Stimulated activated CD4-positive, alpha-beta T cell treated with anti-CD3 and anti-CD28 coated beads, Interleukin-4, amount 100 ng/mL, for 1 hour (primary cell): ENCODE data around the gene SLC26A5.
"Not testable (repeated sequence)": the region's sequence is repeated elsewhere in the genome, so short reads cannot be mapped to it uniquely, and the experiment has no call there.

ENCODE experiments used
- DNase-seq: peaks from one replicate; pipeline ENCODE4 v3.0.0-alpha.2; 2020

The SLC26A5 gene

DNA sequence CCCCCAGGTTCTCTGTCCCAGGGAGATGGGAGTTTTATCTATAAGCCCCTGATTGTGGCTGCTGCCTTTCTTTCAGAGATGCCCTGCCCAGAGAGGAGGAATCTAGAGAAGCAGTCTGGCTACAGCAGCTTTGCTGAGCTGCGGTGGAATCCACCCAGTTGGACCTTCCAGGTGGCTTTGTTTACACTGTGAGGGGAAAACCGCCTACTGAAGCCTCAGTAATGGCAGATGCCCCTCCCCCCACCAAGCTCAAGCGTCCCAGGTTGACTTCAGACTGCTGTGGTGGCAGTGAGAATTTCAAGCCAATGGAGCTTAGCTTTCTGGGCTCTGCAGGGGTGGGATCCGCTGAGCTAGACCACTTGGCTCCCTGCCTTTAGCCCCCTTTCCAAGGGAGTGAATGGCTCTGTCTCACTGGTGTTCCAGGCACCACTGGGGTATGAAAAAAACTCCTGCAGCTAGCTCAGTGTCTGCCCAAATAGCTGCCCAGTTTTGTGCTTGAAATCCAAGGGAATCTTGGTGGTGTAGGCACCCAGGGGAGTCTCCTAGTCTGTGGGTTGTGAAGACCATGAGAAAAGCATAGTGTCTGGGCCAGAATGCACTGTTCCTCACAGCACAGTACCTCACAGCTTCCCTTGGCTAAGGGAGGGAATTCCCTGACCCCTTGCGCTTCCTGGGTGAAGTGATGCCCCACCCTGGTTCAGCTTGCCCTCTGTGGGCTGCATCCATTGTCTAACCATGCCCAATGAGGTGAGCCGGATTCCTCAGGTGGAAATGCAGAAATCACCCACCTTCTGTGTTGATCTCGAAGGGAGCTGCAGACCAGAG is 40.0 kb downstream of the SLC26A5 start:
- DNase-seq = not testable (repeated sequence)

DNA sequence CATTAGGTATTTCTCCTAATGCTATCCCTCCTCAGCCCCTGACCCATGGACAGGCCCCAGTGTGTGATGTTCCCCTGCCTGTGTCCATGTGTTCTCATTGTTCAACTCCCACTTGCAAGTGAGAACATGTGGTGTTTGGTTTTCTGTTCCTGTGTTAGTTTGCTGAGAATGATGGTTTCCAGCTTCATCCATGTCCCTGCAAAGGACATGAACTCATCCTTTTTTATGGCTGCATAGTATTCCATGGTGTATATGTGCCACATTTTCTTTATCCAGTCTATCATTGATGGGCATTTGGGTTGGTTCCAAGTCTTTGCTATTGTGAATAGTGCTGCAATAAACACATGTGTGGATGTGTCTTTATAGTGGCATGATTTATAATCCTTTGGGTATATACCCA is 46.3 kb downstream of the SLC26A5 start:
- DNase-seq = not testable (repeated sequence)

DNA sequence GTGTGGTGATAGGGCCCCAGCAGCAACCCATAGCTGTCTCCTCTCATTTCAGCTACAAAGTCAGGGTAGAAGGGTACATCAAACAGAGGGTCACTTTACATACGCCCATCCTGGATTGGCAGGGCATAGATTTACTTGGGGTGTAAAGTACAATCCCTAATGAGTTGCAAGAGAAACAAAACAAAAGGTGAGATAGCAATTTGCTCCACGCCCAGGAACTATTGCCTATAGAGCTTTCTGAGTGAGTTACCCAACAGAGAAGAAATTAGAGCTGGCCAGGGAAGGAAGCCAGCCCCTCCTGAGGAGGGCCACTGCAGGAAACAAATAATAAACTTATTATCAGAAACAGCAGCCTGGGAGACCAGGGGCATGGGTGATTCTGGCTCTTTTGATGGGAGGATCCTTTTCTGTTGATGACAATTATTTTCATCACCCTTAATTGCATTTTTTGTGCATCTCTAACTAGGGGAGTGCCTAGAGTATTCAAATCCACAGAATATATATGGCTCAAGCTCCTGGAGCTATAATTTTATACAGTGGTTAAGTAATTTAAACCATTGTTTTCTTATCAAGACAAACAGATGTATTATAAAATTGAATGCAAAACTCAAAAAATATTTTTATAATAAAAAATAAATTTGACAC is 47.4 kb downstream of the SLC26A5 start:
- DNase-seq = no peak

DNA sequence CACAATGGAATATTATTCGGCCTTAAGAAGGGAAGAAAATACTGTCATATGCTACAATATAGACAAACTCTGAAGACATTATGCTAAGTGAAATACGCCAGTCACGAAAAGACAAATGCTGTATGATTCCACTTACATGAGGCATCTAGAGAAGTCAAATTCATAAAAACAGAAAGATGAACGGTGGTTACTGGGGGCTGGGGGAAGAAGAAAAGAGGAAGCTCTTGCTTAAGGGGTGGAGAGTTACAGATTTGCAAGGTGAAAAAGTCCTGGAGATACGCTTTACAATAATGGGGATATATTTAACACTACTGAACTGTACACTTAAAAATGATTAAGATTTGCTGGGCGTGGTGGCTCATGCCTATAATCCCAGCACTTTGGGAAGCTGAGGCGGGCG is 49.5 kb downstream of the SLC26A5 start:
- no peak for DNase-seq

DNA sequence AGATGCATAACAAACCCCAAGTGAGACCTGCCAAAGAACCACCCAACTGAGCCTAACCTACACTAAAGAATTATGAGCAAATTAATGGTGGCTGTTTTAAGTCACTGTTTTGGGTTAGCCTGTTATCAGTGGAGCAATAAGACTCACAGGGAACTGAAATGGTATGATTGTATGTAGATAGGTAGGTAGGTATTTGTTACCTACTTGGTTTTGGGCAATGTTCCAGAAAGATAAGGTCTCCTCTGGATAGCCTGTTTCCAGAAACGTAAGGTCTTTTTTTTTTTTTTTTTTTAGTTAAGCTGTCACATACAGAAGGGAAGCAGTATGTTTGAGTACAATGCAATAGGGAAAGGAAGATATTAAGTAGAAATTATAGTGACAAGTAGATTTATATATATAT is 50.9 kb downstream of the SLC26A5 start:
- DNase-seq = no peak

DNA sequence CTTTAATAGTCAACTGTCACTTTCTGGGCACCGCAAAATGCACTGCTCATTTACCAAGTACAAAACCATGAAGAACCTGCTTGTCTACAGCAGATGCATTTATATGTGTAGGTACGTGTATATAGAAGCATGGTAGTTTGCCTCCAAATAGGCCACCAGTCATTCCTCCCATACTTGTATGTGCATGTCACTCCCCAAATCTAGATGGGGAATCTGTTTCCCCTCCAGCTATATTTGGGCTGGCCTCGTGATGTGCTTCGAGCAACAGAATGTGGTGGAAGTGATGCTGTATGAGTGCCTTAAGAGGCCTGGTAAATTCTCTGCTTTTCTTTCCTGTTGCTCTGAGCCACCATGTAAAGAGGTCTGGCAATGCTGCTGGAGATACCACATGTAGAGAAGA is 51.4 kb downstream of the SLC26A5 start:
- DNase-seq = no peak

DNA sequence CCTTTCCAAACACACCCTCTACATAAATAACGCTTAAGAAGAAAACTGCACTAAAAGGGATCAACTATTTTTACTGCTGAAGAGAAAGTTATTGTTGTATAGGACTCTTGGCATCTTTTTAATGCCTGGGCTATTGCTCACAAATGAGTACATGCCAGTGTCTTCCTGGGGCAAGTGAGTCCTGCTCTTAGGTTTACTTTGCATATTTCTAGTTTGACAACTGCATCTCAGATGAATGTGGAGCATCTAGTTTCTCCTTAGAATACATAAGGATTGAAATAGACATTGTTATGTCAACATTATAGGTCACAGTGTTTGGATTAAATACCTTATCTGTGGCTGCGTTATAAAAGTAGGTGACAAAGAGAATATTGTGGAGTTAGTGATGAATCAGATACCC is 54.0 kb downstream of the SLC26A5 start:
- no peak for DNase-seq

DNA sequence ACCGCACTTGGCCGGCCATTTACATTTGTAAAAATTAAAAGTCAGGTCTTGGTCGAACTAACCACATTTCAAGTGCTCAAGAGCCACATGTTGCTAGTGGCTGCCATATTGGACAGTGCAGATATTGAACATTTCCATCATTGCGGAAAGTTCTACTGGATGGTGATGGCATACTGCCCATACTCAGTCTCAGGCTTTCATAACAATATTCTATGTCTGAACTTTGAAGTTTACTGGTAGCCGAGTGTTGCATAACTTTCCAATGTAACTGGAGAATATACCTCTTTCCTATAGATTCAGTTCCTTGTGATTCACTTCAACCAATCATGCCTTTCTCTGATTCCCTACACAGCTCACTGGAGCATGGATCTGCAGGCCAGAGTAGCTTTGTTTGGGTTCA is 54.9 kb downstream of the SLC26A5 start:
- DNase-seq = no peak

DNA sequence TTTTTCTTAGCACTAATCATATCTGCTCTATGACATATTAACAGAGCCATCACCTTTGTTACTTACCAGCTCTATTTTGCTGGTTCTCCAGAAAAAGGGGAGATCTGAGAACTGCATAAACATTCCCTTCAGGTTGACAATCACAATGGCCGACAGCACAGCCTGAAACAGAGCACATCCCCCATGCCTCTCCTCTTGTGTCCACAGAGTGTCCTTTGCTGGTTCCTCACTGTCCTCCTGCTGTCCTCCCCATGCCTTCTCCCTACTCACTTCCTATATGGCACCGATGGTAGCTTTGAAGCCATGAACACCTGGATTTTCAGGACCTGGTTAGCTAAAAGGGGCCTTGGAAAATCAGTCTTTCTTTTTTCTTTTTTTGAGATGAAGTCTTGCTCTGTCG is 56.7 kb downstream of the SLC26A5 start:
- DNase-seq = no peak

DNA sequence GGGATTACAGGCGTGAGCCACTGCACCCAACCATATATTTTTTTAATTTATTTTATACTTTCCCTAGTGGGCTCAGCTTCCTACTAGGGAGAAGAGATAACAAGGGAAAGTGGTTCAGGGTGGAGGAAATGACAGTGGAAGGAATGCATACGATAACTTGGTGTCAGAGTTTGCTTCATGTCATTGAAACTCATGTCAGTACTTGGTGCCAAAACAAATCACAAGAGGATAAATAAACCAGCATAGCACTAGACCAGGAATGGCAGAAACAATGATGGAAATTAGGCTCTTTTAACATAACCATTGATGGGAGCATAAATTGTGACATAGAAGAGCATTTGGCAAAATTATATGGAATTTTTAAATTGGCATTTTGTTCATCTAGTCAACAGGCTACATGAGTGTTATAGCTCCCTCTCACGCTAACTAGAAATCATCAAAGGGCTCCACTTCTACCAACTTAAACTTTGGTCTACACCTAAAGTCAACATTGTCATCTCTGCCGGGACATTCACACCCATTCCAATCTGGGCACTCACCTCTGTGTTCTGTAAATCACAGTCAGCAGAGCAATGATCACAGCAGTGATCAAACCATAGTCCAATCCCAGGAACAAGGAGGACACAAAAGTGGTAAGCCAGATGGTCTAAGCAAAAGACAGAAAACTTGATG is 57.4 kb downstream of the SLC26A5 start:
- DNase-seq = no peak

DNA sequence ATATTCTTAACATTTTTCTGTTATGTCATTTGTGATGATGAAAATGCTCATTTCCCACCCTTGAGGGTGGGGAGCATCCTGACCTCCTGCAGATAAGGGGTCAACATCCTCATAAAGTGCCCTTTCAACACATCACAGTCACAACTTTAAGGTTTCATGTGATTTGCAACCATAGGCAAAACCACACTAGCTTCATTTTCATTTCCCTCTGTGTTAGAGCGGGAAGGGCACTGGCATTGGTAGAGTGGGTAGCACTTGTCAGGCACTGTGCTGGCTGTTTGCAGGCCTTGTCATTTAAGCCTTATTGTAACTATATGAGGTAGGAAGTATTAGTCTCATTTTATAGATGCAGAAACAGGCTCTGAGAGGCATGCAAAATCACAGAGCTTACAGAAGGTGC is 58.8 kb downstream of the SLC26A5 start:
- DNase-seq = no peak

DNA sequence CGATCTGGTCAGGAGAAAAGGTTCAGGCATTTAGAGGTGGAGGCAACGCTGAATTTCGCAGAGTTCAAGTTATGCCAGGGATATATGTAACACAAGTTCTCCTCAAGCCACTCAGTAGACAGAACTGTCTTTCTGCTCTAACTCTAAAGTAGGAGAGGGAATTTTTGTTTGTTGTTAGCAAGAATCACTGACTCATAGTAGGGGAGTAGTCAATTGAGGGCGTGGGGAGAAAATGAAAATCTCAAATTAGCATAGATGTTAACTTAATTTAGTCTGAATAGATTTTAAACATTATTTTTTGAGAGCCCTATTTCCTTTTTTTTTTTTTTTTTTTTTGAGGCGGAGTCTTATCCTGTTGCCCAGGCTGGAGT is 64.0 kb downstream of the SLC26A5 start:
- no peak for DNase-seq

DNA sequence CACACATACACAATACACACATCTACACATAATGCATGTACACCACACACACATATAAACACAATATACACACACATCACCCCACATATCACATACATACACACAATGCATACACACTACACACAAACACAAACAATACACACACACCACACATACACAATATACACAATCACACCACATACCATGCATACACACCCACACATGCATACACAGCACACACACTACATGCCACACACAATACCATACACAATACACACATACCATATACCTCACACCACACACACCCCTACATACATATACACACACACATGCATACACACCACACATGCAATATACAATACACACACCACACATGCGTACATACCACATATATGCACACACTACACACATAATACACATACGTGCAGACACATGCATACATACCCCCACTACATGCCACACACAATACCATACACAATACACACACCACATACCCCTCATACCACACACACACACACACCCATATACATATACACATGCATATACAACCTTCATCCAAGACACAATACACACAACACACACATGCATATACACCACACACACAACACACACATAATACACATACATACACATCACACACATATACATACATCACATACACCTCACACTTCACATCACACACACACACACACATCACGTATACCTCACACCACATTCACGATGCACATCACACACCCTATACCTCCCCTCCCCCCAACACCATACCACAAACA is 64.6 kb downstream of the SLC26A5 start:
- no peak for DNase-seq

DNA sequence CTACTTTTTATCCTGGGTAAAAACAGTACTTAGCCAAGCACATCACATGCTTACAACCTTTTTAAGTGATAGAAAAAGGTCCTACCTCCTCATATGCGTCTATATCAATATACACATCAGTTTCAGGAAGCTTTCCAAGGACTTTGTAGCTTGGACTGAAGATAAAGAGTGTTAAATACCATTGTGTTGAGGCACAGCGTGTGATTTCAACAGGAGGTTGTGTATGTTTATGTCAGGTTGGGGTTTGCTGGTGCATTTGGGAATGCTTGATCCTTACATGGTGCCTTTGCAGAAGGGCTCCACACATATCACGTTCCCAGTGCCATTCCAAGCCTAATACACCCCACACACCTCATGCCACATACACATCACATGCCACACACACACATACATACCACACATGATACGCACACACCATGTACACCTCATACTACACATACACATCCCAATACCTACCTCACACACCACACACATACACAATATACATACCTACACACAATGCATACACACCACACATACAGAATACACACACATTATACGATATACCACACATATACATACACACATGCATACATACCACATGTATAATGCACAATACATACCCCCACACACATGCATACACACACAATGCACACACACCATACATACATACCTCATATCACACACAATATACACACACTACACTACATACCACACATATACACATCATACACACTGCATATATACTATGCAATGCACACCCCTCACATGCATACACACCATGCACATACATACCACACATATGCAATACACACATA is 65.4 kb downstream of the SLC26A5 start:
- no peak for DNase-seq

DNA sequence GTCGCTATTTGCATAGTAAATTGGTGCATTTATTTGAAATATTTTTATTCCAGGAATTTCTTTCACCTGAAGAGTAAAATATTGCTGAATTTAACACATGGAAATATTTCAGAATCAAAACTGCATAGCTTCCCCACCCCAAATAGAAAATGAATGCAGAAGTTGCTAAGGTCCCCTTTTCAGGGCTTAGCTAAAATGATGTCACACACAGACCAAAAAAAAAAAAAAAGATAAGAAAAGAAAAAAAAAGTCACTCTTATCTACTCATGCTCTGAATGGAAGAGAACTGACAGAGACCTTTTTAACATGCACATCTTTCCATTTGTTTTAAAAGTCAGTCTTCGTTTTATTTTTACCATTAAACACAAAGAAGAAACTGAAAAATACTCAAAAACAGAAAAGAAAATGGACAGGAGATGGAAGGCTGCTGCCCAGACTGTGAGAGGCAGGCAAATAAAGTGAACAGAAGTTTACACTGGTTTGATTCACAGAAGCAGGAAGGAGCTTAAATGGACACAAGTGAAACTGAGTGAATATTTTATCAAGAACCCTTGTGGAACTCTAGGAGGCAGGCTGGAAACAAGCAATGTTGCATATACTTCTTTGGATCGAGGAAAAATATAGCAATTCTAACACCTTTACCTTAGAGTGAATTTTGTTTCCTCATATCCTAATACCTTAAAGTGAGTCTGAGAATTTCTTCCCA is 66.6 kb downstream of the SLC26A5 start:
- no peak for DNase-seq

DNA sequence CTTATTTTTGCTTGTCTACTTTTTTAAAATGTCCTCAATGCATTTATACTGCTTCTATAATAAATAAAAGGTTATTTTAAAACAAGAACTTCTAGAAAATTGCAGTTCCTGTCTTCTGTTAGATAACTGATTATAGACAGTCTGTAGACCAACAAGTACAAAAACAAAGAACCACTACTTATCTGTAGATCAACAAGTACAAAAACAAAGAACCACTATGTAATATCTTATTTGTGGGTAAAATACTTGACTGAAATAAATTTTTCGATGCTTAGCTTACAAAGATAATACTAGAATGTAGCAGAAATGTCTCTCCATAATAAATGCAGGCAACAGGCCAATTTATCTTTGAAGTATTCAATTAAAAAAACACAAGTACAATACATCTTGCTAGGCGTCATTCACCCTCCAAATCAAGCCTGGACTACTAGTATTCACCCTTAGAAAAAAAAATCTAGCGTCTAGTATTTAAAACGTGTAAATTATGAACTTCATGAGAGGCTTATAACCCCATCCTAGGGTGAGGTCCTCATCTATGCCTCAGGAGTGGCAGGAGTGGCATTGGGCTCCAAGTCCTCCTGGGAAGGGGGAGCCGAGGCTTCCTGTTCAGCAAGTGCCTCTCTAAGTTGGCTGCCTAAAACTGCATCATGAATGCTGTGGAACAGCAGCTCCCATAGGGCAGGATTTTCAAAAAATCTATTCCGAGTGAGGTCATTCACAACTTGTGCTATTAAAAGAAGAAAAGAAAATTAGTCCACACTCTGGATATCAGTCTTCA is 72.0 kb downstream of the SLC26A5 start:
- DNase-seq = no peak

DNA sequence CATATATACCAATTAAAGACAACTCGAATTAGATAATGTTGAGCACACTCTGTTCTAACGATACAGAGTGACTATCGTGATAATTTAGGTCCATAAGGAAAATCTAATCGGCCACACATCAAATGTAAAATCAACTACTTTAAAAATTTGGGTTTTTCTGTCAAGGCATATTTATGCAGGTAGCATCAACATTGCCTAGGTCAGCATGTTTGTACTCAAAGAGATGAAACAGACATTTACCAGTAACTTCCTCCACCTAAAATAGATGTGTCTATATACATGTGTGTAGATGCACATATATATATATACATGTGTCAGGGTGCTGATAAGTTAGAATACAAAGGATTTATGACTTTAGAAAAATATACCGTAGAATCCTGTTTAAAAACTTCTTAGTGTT is 76.6 kb downstream of the SLC26A5 start:
- no peak for DNase-seq

DNA sequence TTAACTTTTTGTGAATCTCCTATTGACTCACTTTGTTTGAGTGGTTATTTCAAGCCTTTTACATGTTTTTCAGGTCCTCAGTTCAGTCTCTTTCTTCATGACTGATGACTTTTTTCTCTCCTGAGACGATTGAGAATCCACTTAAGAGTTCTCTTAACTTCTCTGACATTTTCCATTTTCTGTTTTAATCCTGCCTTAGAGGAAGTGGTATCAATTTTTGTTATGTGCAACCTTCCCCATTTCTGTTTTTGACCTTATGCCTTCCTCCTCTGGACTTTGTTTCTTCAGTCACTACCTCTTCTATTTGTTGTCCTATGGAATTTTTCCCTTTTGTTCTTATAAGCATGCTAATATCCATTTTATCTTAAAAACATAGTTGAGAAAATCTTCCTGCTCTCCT is 96.2 kb downstream of the SLC26A5 start:
- DNase-seq = no peak

DNA sequence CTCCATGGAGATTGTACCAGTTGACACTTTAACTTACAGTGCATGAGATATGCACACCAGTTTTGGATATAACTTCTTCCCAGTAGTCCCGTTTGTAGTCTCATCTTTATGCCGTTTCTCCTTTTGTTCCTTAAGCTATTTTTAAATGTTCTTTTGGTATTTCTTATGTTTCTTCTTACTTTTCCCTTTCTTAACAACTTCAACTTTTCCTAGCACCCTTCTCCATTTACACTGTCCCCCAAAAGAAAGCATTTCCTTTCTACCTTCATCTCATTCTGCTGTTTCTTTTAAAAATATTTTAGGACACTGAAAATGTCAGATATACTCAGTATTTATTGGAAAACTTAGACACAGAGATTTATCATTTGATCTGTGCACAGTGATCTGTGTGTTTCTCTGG is 97.0 kb downstream of the SLC26A5 start:
- DNase-seq = no peak

DNA sequence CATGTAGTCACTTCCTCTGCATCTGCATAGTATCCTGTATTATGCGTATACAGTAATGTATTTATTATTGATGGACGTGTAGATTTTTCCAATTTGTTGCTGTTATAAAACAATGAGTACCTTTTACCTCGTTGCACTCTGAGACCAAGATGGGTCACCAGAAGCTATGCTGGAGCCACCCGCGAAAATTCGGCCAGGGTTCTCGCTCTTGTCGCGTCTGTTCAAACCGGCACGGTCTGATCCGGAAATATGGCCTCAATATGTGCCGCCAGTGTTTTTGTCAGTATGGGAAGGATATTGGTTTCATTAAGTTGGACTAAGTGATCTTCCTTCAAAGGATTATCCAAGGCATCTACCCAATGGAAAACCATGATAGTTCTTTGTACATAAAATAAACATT is 97.6 kb downstream of the SLC26A5 start:
- no peak for DNase-seq
